Neural progenitor cell (in vitro differentiated cells): ENCODE data around the gene KLHDC4.

ENCODE experiments used
- EZH2 ChIP-seq: fragments of 200-600 bp; sonication (generic); IDR thresholded peaks from 2 replicates; pipeline ENCODE4 v1.6.1; 2017; ENCODE audit warnings: antibody characterized with exemption, mild to moderate bottlenecking, moderate library complexity
- EZH2phosphoT487 ChIP-seq: fragments of 200-600 bp; sonication (generic); IDR thresholded peaks from 2 replicates; pipeline ENCODE4 v1.6.1; 2017; ENCODE audit warnings: antibody characterized with exemption
- TF ChIP-seq, protein P1 (sequence below): fragments of 200-600 bp; sonication (generic); IDR thresholded peaks from 2 replicates; pipeline ENCODE4 v1.5.1; 2017; ENCODE audit warnings: antibody characterized with exemption, mild to moderate bottlenecking

DNA sequence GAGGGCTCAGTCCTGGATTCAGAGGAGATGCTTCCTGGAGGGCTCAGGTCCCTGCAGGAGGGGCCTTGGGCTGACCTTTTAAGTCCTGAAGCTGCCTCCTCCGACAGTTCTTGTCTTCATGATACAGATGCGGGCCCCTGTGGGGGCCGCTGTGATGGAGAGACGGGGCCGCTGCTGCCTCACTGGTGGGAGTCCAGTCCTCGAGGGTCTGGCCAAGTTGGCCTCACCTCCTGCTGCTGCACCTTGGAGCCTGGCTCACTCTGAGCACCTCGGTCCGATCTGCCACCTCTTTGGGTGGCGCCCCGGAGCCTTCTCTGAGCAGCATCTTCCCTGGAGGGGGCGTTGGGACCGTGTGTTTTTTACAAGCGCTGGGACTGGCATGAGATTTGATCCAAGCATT, 79.1 kb downstream of the KLHDC4 start:
- TF ChIP-seq EZH2phosphoT487 (no peak), EZH2 (no peak)
- TF ChIP-seq, protein P1, sequence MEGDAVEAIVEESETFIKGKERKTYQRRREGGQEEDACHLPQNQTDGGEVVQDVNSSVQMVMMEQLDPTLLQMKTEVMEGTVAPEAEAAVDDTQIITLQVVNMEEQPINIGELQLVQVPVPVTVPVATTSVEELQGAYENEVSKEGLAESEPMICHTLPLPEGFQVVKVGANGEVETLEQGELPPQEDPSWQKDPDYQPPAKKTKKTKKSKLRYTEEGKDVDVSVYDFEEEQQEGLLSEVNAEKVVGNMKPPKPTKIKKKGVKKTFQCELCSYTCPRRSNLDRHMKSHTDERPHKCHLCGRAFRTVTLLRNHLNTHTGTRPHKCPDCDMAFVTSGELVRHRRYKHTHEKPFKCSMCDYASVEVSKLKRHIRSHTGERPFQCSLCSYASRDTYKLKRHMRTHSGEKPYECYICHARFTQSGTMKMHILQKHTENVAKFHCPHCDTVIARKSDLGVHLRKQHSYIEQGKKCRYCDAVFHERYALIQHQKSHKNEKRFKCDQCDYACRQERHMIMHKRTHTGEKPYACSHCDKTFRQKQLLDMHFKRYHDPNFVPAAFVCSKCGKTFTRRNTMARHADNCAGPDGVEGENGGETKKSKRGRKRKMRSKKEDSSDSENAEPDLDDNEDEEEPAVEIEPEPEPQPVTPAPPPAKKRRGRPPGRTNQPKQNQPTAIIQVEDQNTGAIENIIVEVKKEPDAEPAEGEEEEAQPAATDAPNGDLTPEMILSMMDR = no peak
